ENCODE measurements around the gene KCNG1.
A peak's percentile ranks its signal among the peaks of the same experiment; 100 is the strongest.
"Not testable (repeated sequence)": the region's sequence is repeated elsewhere in the genome, so short reads cannot be mapped to it uniquely, and the experiment has no call there.

KCNG1 gene, protein sequence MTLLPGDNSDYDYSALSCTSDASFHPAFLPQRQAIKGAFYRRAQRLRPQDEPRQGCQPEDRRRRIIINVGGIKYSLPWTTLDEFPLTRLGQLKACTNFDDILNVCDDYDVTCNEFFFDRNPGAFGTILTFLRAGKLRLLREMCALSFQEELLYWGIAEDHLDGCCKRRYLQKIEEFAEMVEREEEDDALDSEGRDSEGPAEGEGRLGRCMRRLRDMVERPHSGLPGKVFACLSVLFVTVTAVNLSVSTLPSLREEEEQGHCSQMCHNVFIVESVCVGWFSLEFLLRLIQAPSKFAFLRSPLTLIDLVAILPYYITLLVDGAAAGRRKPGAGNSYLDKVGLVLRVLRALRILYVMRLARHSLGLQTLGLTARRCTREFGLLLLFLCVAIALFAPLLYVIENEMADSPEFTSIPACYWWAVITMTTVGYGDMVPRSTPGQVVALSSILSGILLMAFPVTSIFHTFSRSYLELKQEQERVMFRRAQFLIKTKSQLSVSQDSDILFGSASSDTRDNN

DNA sequence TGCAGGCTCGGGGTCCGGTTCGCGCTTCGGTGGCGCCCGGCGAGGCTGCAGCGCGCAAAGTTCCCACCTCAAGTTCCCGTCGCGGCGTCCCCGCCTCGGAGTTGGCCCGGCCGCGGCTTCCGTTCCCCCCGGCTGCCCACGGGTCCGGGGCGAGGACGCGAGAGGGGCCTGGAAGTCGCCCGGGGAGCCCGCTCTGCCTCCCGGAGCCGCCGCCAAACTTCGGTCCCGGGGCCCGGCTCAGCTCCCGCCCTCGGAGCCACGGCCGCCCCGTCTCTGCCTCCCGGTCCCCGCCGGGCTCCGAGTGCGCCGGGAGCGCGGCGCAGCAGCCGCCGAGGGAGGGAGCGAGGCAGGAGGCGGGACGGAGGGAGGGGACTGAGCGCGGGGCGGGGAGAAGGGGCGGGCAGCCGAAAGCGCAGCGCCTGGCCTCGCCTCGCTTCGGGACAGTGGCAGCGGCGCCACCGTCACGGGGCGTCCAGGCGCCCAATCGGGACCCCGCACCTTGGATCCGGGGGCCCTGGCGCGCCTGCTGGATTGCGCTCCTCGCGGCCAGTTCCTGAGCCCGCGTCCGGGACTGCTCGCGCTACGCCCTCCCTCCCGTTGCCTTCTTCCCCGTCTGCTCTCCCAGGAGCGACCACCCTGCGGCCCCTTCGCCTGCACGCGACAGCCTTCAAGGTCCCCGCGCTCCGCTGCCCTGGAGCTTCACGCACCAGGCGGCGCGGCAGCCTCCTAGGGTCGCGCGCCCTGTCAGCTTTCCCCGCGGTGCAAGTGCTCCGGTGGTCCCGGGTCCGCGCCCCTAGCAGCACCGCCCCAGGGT, at the start of gene KCNG1:
Gene KCNG1 (minus strand): TSS at position 305 of the 814 bp plus-strand sequence. CDS start 12,769 bp downstream, outside the sequence.
- ATAC-seq (peak; percentile 86), DNase-seq (peak; percentile 78)

DNA sequence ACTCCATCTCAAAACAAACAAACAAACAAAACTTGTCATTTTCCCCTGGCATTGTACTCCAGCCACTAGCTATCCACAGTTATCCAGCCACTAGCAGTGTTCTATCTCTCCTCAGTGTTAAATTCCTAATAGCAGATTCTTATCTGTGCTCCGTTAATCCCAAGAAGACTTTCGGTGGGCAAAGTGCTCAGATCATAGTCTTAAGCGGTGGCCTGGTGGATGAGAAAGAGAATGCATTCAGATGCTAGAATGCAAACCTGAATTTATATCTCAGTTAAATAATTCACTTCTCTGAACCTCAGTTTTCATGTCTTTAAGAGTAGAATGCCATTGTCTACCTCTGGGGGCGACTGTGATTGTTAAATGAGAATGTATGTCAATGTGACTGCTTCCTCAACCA, 47.7 kb upstream of the KCNG1 start:
- DNase-seq: no peak
- ATAC-seq: no peak

DNA sequence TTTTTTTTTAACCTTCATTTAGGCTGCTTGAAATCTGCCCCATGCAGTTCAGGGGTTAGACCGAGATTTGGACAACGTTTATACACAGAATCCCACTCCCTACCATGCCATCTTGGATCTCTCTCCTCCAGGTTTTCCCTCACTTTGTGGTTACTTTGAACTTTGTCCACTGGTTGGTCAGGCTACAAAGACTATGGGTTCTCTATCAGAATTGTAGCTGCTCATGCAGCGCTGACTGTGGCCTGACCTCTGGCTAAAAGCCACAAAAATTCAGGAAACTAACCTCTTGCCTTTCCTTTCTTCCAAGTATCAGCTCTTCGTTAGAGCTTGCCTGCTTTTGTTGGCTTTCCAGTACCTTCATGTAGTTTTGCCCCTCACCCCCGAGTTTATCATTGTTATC, 44.9 kb upstream of the KCNG1 start:
- ATAC-seq (no peak), DNase-seq (no peak)

DNA sequence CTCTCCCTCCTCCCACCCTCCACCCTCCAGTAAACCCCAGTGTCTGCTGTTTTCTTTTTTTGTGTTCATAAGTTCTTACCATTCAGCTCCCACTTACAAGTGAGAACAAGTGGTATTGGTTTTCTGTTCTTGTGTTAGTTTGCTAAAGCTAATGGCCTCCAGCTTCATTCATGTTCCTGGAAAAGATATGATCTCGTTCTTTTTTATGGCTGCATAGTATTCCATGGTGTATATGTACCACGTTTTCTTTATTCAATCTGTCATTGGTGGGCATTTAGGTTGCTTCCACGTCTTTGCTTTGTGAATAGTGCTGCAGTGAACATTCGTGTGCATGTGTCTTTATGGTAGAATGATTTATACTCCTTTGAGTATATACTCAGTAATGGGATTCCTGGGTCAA, 42.7 kb upstream of the KCNG1 start:
- ATAC-seq (no peak), DNase-seq (no peak)

DNA sequence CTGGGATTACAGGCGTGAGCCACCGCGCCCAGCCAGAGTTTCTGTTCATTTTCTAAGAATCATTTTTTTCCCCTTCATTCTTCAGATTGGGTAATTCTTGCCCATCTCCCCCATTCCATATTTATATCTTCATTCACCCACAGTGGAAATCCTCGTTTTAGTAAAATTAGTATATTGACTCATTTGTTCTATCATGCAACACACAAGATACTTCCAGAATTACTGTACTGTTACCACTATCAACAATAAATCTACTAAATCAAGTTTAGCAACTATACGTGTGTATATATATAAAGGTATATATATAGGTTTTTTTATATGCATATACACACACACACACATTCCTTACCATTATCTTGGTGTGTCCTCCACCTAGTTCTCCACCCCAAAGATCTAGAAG, 41.2 kb upstream of the KCNG1 start:
- no peak for ATAC-seq
- no peak for DNase-seq

DNA sequence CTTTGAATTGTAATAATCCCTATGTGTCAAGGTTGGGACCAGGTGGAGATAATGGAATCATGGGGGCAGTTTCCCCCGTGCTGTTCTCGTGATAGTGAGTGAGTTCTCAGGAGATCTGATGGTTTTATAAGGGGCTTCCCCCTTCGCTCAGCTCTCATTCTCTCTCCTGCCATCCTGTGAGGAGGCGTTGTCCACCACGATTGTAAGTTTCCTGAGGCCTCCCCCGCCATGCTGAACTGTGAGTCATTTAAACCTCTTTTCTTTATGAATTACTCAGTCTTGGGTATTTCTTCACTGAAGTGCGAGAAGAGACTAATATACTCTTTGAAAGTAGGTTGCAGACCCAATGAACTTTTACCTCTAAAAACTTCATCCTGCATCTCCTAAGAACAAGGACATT, 39.2 kb upstream of the KCNG1 start:
- DNase-seq: peak; percentile 65
- ATAC-seq: peak; percentile 72

DNA sequence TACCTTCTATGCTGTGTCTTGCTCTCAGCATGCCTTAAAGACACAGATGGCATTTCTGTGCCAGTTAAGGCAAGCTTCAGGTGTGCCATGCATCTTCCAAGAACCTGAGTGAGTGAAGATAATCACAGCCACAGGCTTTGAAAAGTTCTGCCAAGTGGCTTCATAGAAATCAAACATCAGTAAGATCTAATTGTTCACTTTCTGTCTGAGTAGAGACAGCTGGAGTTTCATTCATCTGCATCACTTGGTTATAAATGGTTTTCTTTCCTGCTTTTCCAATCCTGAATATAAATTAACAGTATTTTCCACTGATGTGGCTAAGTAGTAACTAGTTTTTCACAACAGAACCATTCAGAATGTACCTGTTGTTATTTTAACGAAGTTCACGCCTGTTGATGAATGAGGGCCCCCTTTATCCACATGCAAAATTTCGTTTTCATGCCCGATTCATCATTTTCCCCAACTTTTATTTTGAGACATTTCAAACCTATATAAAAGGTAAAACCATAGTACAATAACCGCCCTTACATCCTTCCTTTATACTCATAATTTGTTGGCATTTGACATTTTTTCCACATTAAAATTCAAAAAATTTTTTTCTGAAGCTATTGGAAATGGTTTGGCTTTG, 38.6 kb upstream of the KCNG1 start:
- ATAC-seq: peak; percentile 70

DNA sequence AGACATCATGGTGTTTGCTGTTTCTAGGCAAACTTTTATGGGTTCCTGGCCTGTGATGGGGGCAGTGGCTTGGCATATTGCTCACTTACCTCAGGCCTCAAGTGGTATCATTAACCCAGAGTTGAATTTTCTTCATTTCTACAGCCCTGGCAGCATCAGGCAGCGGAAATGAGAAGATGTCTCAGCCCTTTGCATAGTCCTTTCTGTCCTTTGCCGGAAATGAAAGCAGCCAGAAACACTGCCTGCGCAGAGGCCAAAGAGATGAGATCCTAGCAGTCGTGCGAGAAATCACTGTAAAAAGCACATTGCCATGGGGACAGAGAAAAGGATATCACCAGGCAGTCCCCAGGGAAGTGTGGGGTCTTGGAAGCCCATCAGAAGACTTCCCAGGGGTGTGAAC, 37.4 kb upstream of the KCNG1 start:
- no peak for DNase-seq

More for the DNA sequence above, 38.6 kb upstream of the KCNG1 start:
- DNase-seq: no peak

DNA sequence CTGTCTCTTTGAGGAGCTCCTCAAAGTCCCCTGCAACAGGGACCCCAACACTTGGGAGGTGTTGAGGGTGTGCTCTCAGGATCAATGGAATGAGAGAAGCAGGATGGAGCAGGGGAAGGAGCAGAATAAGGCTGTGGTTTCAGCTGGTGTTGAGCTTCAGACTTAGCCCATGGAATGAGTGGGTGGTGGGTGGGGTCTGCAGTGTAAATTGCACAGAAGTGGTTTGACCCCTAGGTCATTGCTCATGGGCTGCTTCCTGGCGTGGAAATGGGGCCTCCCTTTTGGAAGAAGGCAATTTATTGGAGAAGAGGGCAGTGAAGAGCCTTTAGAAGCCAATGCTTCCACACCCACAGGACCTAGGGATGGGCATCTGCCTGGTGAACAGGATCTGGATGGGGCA, 37.0 kb upstream of the KCNG1 start:
- ATAC-seq (no peak), DNase-seq (peak; percentile 29)

More for the DNA sequence above, 37.4 kb upstream of the KCNG1 start:
- no peak for ATAC-seq

DNA sequence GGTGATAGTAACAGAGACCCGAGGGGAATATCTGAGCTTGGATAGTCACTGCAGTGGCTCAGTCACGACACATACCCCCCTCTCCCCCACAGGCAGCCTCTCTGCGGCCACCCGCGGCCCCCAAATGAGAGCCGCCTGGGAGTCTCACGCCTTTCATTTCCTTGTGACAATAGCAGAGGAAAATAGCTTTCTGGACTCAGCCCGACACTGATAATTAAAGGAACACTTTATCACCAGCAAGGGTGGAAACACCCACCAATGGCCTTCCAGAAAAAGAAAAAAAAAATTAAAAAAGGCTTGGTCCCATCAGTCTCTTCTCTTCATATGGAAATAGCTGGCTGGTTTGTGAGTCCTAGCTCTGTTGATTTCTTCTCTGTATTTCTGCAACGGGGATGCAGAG, 35.1 kb upstream of the KCNG1 start:
- DNase-seq: no peak

DNA sequence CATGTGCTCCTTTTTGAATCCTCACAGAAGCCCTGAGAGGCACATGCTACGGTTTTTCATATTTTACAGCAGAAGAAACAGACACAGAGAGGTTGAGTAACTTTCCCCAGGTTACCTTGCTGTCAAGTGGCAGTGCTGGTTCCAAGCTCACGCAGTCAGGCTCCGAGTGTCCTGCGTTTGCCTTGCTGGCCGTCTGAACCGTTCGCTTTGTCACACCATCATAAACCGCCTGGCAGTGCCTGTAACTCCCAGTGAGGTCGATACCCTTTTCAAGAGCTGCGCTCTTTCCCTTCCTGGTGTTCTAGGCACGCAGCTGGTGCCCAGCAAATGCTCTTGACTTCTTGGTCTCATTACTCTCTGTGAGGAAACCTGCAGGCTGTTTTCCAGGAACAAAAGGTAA, 31.3 kb upstream of the KCNG1 start:
- DNase-seq: no peak

More for the DNA sequence above, 35.1 kb upstream of the KCNG1 start:
- ATAC-seq: no peak

DNA sequence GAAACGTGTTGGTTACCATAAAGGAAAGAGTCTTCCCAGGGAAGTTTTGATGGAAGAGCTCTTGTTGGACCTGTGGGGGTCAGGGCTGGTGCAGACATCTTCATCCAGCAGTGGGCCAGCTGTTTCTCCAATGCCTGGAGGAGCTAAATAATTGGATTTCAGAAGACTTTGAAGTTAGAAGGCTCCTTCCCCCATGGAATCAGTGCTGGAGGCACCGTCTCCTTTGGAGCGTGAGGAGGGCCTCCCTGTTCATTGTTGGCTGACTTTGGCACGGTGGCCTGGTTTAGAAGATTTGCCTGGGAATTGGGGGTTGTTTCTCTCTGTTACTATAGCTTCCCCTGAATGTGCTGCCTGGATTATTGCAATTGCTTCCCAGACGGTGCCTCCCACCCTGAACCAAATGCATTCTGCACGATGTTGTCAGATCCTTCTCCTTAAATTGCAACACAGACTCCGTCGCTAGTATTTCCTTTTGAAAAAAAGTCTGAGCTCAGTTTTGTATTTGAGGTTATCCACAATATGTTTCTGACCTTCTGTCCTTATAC, 27.7 kb upstream of the KCNG1 start:
- no peak for ATAC-seq
- DNase-seq: no peak

More for the DNA sequence above, 31.3 kb upstream of the KCNG1 start:
- ATAC-seq: no peak

DNA sequence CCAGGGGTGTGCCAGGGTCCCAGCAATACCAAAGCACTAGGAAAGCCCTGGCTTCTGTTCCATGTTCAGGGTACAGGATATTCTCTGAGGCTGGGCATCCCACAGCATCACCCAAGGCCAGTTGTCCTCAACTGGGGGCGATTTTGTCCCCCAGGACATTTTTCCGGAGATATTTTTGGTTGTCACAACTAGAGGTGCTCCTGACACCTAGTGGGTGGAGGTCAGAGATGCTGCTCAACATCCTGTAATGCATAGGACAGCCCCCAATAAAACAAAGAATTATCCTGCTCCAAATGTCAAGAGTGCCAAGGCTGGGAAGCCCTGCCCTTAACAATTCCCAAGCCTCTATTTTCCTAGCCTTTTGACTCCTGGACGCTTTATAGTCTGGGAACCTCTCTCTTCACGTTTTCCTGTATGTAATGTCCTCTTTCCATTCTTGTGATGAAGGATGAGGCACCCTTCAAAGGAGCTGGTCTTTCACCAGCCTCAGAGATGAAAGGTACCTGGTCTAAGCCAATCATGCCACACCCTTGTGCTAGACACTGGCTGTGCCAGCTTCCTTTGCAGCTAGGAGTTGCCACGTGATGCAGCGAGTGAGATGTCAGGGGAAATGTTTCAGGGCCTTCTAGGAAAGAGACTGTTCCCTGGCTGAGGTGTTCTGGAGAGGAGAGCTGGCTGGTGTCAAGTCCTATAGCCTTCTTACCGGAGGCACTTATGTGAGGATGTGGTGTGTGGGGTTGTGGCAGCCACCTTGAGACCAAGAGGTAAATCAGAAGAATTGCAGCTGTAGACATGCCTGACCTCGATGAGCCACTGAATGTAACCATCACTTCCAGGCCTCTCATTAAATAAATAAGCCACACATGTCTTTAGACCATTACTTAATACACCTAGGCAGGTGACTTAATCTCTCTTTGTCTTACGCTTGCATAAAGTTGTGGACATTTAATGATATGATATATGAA, 23.4 kb upstream of the KCNG1 start:
- DNase-seq: no peak
- ATAC-seq: no peak

DNA sequence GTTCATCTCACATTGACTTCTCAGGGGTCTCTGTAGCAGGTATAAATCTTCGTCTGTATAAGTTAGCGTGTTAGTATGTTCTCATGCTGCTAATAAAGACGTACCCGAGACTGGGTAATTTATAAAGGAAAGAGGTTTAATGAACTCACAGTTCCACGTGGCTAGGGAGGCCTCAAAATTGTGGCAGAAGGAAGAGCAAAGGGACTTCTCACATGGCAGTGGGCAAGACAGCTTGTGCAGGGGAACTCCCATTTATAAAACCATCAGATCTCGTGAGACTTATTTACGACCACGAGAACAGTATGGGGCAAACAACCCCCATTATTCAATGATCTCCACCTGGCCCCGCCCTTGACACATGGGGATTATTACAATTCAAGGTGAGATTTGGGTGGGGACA, 22.6 kb upstream of the KCNG1 start:
- not testable (repeated sequence) for ATAC-seq, DNase-seq

DNA sequence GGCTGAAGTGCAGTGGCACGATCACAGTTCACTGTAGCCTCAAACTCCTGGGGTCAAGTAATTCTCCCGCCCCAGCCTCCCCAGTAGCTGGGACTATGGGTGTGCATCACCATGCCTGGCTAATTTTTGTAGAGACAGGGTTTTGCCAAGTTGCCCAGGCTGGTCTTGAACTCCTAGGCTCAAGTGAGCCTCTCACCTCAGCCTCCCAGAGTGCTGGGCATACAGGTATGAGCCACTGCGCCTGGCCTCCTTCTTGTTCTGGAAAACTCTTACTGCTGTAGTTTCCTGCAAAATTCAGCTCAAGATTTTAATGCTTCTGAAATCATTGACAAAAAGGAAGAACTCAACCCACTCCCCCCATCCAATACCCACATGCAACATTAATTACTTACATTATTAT, 21.9 kb upstream of the KCNG1 start:
- no peak for DNase-seq

DNA sequence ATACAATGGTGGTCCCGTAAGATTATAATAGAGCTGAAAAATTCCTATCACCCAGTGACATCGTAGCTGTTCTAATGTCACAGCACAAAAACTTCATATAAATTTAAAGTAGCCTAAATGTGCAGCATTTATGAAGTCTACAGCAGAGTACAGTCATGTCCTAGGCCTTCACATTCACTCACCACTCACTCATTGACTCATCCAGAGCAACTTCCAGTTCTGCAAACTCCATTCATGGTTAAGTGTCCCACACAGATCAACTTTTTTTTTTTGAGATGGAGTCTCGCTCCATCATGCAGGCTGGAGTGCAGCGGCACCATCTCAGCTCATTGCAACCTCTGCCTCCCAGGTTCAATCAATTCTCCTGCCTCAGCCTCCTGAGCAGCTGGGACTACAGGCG, 20.9 kb upstream of the KCNG1 start:
- DNase-seq (no peak), ATAC-seq (no peak)

More for the DNA sequence above, 21.9 kb upstream of the KCNG1 start:
- no peak for ATAC-seq

DNA sequence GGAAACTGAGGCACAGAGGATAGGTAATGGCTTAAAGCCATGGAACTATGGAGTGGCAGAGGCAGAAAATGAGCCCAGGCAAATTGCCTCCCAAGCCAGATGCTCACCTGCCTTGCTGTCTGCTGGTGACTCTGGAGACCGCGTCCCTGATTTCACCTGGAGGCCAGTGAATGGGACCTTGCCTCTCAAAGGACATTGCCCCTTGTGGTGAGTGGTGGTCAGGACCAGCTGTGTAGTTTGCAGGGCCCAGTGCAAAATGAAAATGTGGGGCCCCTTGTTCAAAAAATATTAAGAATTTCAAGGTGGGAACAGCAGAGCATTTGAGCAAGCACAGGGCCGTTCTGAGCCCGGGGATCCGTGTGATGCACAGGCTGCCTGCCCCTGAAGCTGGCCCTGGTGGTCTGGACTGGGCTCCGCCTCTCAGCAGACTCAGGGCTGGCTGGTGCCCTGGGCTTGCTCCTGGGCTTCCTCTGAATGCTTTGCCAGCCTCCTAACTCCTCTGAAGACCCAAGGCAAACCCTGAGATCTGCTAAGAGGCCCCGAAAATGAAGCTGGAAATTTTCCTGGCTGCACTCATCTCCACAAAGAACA, 19.8 kb upstream of the KCNG1 start:
- ATAC-seq (no peak), DNase-seq (no peak)

DNA sequence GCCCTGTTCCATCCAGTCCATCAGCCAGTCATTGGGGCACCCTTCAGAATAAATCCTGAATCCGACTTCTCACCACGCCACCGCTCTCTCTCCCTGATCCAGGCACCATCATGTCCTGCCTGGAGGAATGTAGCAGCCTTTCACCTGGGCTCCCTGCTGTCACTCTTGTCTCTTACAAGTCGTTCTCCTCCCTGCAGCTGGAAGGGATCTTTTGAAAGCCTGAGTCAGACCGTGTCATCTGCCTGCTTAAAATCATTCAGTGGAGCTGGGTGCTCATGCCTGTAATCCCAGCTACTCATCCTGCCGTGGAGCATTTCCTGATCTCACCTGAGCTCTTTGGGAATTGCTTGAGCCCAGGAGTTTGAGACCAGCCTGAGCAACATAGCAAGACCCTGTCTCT, 19.2 kb upstream of the KCNG1 start:
- ATAC-seq (no peak), DNase-seq (no peak)

DNA sequence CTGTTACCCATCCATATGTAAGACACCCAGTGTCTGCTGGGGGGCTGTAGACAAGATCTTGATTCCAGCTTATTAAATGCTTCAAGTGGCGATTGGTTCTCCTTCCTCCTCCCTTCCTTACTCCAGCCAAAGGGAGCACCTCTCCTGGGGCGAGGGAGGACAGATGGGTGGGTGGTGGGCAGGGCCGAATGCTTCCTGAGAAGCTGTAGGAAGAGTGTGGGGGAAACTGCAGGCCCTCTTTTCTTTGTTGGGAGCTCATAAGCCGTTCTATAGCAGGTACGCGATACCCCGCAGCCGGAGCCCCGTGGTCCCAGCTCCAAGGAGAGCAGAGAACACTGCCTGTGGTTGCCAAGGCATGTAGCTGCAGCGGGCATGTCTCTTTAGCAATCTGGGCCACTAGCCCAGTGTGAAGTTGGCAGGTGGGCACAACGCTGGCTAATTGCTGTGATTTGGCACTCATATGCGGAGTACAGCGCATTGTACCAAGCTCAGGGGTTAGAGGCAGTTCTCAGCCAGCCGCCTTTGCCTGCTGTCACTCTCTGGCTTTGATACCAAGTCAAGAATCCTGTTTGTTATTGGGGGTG, 14.7 kb upstream of the KCNG1 start:
- DNase-seq: no peak
- ATAC-seq: no peak

DNA sequence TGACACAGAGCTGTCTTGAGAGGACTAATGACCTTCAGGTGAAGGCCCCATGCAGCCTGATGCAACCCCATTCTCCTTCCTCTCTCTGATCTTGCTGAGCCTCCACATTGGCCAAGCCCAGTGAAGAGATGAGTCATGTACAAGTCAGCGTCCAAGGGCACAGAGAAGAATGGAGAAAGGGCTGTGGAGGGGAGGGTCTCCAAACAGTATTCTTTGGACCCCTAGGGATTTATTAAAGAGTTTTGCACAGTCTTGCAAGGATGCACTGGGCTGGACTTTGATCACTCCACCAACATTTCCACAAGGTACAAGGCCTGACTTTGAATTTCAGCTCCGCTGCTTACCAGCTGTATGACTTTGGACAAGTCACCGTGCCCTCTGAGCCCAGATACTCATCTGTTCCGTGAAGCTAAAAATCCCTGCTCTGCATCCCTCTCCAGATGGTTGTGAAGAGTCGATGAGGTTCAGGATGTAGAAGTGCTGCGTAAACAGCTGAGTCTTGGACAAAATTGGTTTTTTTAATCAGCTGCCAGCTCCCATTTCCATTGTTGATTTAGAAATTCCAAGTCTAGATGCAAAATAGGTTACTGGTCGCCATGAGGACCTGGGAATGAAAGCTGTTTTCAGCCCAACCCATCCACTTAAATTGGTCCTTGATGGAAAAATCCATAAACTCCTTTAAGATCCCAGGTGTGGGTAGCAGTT, 14.1 kb upstream of the KCNG1 start:
- ATAC-seq (no peak), DNase-seq (no peak)
